ENCODE data around the gene EML6. TPM values are rescaled to one million over a fixed set of nuclear protein-coding genes. Genes with fewer than 3 reads are reported as not detected.

EML6 gene
- total and polyA plus RNA-seq, 2 experiments from 2014 or later: 2.7 to 6.2 TPM

DNA sequence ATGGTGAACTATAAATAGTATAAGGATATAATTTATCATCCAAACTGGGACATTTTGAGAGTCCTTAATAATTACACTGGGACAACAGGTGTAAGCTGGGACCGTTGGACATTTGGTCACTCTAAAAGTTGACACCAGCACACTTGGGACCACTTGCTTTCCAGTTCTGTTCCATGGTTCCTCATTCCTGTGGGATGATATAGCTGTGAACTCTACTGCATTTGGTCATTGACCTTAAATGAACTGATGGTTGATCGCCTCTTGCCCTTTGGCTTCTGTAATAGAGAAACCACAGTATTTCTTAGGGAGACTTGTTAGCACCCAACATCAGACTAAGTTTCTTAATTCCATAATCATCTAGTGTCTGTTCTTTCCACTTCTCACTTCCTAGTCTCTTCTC lies 46.7 kb downstream of the EML6 start (continued):
- TF ChIP-seq, protein P1, sequence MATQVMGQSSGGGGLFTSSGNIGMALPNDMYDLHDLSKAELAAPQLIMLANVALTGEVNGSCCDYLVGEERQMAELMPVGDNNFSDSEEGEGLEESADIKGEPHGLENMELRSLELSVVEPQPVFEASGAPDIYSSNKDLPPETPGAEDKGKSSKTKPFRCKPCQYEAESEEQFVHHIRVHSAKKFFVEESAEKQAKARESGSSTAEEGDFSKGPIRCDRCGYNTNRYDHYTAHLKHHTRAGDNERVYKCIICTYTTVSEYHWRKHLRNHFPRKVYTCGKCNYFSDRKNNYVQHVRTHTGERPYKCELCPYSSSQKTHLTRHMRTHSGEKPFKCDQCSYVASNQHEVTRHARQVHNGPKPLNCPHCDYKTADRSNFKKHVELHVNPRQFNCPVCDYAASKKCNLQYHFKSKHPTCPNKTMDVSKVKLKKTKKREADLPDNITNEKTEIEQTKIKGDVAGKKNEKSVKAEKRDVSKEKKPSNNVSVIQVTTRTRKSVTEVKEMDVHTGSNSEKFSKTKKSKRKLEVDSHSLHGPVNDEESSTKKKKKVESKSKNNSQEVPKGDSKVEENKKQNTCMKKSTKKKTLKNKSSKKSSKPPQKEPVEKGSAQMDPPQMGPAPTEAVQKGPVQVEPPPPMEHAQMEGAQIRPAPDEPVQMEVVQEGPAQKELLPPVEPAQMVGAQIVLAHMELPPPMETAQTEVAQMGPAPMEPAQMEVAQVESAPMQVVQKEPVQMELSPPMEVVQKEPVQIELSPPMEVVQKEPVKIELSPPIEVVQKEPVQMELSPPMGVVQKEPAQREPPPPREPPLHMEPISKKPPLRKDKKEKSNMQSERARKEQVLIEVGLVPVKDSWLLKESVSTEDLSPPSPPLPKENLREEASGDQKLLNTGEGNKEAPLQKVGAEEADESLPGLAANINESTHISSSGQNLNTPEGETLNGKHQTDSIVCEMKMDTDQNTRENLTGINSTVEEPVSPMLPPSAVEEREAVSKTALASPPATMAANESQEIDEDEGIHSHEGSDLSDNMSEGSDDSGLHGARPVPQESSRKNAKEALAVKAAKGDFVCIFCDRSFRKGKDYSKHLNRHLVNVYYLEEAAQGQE (IDR thresholded peaks at IDR 0.05; ENCODE audit: unreplicated experiment): no peak
- TF ChIP-seq ZNF331 (CRISPR knock-in tag; IDR thresholded peaks at IDR 0.05; ENCODE audit: low read depth): no peak
- no peak for TF ChIP-seq CREB1 (CRISPR knock-in tag; IDR thresholded peaks at IDR 0.05; ENCODE audit: low read depth)
- TF ChIP-seq, protein P2, sequence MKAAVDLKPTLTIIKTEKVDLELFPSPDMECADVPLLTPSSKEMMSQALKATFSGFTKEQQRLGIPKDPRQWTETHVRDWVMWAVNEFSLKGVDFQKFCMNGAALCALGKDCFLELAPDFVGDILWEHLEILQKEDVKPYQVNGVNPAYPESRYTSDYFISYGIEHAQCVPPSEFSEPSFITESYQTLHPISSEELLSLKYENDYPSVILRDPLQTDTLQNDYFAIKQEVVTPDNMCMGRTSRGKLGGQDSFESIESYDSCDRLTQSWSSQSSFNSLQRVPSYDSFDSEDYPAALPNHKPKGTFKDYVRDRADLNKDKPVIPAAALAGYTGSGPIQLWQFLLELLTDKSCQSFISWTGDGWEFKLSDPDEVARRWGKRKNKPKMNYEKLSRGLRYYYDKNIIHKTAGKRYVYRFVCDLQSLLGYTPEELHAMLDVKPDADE (IDR thresholded peaks at IDR 0.05): no peak
- TF ChIP-seq NANOG (IDR thresholded peaks at IDR 0.05; ENCODE audit: borderline replicate concordance): no peak
- TF ChIP-seq STAT1 (IDR thresholded peaks at IDR 0.05; ENCODE audit: unreplicated experiment): no peak

DNA sequence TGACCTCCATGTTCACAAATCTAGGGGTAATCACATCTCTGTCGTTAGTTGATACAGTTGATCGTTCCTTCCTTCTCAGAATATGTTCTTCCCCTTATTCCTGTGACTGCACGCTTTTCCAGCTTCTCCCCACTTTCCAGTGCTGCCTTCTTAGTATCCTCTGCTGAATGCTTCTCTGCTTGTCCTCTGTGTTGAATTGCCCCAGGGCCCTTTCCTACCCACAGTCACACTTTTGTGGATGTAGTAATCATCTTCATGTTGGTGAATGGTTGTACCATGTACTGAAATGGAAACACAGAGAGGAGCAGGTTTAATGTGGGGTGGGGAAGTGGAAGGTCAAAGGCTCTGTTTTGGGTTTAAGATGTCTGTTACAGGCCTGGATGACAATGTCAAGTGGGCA lies 47.2 kb downstream of the EML6 start:
- Mint-ChIP-seq H3K4me1 (no peaks in the 10 kb centered on the region), H3K36me3 (ENCODE audit: low read depth) (no peaks in the 10 kb centered on the region; the same call in 2 of the 3 replicates), H3K4me3 (no peak overlapping the region), H3K27me3 (ENCODE audit: insufficient read depth, low read depth, poor library complexity) (peaks cover 3% of the 10 kb centered on the region), H3K27ac (no peak overlapping the region), H3K9me3 (peaks cover 8% of the 10 kb centered on the region; the same call in 1 of the 3 replicates)
- H3K27me3 ChIP-seq (ENCODE audit: insufficient read depth): no peaks in the 10 kb centered on the region
- H3K36me3 ChIP-seq (ENCODE audit: insufficient read depth): no peaks in the 10 kb centered on the region
- ATAC-seq (no peak), DNase-seq (ENCODE audit: low spot score) (no peak)
- no peak overlapping the region for H2AFZ ChIP-seq
- H3K9me2 ChIP-seq (ENCODE audit: insufficient read depth): peaks cover 7% of the 10 kb centered on the region
- H4K20me1 ChIP-seq (replicated peaks; ENCODE audit: insufficient read depth): no peaks in the 10 kb centered on the region
- H3K79me2 ChIP-seq (replicated peaks; ENCODE audit: insufficient read depth): no peaks in the 10 kb centered on the region
- H3K27ac ChIP-seq (ENCODE audit: low read depth): no peak overlapping the region
- no peak overlapping the region for H3K4me2 ChIP-seq
- H3K4me1 ChIP-seq (ENCODE audit: insufficient read depth): no peaks in the 10 kb centered on the region
- no peak overlapping the region for H3K4me3 ChIP-seq
- H3F3A ChIP-seq (replicated peaks; ENCODE audit: low read depth): no peaks in the 10 kb centered on the region
- TF ChIP-seq JUNB (IDR thresholded peaks at IDR 0.05; ENCODE audit: unreplicated experiment) (no peak), ZNF331 (CRISPR knock-in tag; IDR thresholded peaks at IDR 0.05; ENCODE audit: low read depth) (no peak), NANOG (IDR thresholded peaks at IDR 0.05; ENCODE audit: borderline replicate concordance) (no peak), ZNF114 (CRISPR knock-in tag; IDR thresholded peaks at IDR 0.05) (no peak), POLR2AphosphoS5 (IDR thresholded peaks at IDR 0.05; ENCODE audit: low read depth) (no peak), CREB1 (CRISPR knock-in tag; IDR thresholded peaks at IDR 0.05; ENCODE audit: low read depth) (no peak)
- TF ChIP-seq, protein P3, sequence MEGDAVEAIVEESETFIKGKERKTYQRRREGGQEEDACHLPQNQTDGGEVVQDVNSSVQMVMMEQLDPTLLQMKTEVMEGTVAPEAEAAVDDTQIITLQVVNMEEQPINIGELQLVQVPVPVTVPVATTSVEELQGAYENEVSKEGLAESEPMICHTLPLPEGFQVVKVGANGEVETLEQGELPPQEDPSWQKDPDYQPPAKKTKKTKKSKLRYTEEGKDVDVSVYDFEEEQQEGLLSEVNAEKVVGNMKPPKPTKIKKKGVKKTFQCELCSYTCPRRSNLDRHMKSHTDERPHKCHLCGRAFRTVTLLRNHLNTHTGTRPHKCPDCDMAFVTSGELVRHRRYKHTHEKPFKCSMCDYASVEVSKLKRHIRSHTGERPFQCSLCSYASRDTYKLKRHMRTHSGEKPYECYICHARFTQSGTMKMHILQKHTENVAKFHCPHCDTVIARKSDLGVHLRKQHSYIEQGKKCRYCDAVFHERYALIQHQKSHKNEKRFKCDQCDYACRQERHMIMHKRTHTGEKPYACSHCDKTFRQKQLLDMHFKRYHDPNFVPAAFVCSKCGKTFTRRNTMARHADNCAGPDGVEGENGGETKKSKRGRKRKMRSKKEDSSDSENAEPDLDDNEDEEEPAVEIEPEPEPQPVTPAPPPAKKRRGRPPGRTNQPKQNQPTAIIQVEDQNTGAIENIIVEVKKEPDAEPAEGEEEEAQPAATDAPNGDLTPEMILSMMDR (conservative IDR thresholded peaks at IDR 0.05; ENCODE audit: low read depth in 2 of 2): no peak
- TF ChIP-seq, protein P4, sequence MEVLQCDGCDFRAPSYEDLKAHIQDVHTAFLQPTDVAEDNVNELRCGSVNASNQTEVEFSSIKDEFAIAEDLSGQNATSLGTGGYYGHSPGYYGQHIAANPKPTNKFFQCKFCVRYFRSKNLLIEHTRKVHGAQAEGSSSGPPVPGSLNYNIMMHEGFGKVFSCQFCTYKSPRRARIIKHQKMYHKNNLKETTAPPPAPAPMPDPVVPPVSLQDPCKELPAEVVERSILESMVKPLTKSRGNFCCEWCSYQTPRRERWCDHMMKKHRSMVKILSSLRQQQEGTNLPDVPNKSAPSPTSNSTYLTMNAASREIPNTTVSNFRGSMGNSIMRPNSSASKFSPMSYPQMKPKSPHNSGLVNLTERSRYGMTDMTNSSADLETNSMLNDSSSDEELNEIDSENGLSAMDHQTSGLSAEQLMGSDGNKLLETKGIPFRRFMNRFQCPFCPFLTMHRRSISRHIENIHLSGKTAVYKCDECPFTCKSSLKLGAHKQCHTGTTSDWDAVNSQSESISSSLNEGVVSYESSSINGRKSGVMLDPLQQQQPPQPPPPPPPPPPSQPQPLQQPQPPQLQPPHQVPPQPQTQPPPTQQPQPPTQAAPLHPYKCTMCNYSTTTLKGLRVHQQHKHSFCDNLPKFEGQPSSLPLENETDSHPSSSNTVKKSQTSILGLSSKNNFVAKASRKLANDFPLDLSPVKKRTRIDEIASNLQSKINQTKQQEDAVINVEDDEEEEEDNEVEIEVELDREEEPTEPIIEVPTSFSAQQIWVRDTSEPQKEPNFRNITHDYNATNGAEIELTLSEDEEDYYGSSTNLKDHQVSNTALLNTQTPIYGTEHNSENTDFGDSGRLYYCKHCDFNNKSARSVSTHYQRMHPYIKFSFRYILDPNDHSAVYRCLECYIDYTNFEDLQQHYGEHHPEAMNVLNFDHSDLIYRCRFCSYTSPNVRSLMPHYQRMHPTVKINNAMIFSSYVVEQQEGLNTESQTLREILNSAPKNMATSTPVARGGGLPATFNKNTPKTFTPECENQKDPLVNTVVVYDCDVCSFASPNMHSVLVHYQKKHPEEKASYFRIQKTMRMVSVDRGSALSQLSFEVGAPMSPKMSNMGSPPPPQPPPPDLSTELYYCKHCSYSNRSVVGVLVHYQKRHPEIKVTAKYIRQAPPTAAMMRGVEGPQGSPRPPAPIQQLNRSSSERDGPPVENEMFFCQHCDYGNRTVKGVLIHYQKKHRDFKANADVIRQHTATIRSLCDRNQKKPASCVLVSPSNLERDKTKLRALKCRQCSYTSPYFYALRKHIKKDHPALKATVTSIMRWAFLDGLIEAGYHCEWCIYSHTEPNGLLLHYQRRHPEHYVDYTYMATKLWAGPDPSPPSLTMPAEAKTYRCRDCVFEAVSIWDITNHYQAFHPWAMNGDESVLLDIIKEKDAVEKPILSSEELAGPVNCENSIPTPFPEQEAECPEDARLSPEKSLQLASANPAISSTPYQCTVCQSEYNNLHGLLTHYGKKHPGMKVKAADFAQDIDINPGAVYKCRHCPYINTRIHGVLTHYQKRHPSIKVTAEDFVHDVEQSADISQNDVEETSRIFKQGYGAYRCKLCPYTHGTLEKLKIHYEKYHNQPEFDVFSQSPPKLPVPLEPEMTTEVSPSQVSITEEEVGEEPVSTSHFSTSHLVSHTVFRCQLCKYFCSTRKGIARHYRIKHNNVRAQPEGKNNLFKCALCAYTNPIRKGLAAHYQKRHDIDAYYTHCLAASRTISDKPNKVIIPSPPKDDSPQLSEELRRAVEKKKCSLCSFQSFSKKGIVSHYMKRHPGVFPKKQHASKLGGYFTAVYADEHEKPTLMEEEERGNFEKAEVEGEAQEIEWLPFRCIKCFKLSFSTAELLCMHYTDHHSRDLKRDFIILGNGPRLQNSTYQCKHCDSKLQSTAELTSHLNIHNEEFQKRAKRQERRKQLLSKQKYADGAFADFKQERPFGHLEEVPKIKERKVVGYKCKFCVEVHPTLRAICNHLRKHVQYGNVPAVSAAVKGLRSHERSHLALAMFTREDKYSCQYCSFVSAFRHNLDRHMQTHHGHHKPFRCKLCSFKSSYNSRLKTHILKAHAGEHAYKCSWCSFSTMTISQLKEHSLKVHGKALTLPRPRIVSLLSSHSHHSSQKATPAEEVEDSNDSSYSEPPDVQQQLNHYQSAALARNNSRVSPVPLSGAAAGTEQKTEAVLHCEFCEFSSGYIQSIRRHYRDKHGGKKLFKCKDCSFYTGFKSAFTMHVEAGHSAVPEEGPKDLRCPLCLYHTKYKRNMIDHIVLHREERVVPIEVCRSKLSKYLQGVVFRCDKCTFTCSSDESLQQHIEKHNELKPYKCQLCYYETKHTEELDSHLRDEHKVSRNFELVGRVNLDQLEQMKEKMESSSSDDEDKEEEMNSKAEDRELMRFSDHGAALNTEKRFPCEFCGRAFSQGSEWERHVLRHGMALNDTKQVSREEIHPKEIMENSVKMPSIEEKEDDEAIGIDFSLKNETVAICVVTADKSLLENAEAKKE (CRISPR knock-in tag; IDR thresholded peaks at IDR 0.05): no peak
- TF ChIP-seq, protein P2 (IDR thresholded peaks at IDR 0.05): no peak

Measured in GM23338 (cell line).